IMR-90 (cell line): ENCODE data around the gene CLEC2A. TPM values are rescaled to one million over a fixed set of nuclear protein-coding genes. Genes with fewer than 3 reads are reported as not detected.

Experiments used
- ATAC-seq: fragments of 200-7000 bp; cut with Tn5 transposase; 2 replicates; pipeline ENCODE4 v1.9.1; 2020; ENCODE audit warnings: low read depth, mild to moderate bottlenecking, moderate library complexity
- BruUV-seq: library from RNA; stranded (reverse); fragments of 400-500 nt; replicated peaks from 2 replicates; lab custom pipeline; 2021; lab: Mats Ljungman, UMichigan
- CTCF ChIA-PET: fragments of 300-600 bp; formaldehyde crosslinking; extraction: SDS; loops from one replicate; lab custom pipeline; 2021; ENCODE audit warnings: antibody characterized with exemption; lab: Yijun Ruan, JAX
- POLR2A ChIA-PET: fragments of 300-600 bp; sonication (Branson Sonifier 250); formaldehyde crosslinking; loops from one replicate; lab custom pipeline; 2022; ENCODE audit warnings: antibody characterized with exemption; ENCODE audit not compliant: unreplicated experiment; lab: Charles Lee
- DNase-seq: peaks from one replicate; pipeline ENCODE4 v3.0.0; 2013
- H2AFZ ChIP-seq: replicated peaks from 2 replicates; pipeline ENCODE3; 2013; ENCODE audit warnings: low read length, mild to moderate bottlenecking; ENCODE audit not compliant: poor library complexity
- H2AK5ac ChIP-seq: 2 replicates; pipeline ENCODE4 v1.6.1; 2013; ENCODE audit warnings: low read depth, low read length, inconsistent platforms
- H2AK9ac ChIP-seq: replicated peaks from 2 replicates; pipeline ENCODE3; 2013; ENCODE audit warnings: mild to moderate bottlenecking, low read depth, low read length, moderate library complexity; ENCODE audit not compliant: poor library complexity
- H2BK120ac ChIP-seq: 2 replicates; pipeline ENCODE4 v1.6.1; 2013; ENCODE audit warnings: low read depth, low read length, inconsistent platforms
- H2BK15ac ChIP-seq: 3 replicates; pipeline ENCODE4 v1.6.1; 2013; ENCODE audit warnings: low read depth, low read length, inconsistent platforms
- H2BK20ac ChIP-seq: 2 replicates; pipeline ENCODE4 v1.6.1; 2013; ENCODE audit warnings: low read depth, mild to moderate bottlenecking, inconsistent platforms, low read length, moderate library complexity
- H2BK5ac ChIP-seq: 2 replicates; pipeline ENCODE4 v1.6.1; 2013; ENCODE audit warnings: mild to moderate bottlenecking, low read depth, low read length, inconsistent platforms; ENCODE audit not compliant: poor library complexity, severe bottlenecking
- H3K14ac ChIP-seq: replicated peaks from 2 replicates; pipeline ENCODE4 v1.6.1; 2013; ENCODE audit warnings: low read depth, low read length, inconsistent platforms
- H3K18ac ChIP-seq: 2 replicates; pipeline ENCODE4 v1.6.1; 2013; ENCODE audit warnings: low read depth, low read length, control low read depth
- H3K23ac ChIP-seq: 2 replicates; pipeline ENCODE4 v1.6.1; 2013; ENCODE audit warnings: low read depth, low read length, inconsistent platforms
- H3K27ac ChIP-seq: 2 replicates; pipeline ENCODE4 v1.5.1; 2013; ENCODE audit warnings: mild to moderate bottlenecking, control low read depth, low read length; ENCODE audit not compliant: insufficient read depth
- H3K27me3 ChIP-seq: 2 replicates; pipeline ENCODE4 v1.6.1; 2013; ENCODE audit warnings: low read length; ENCODE audit not compliant: control insufficient read depth, insufficient read depth
- H3K36me3 ChIP-seq: 2 replicates; pipeline ENCODE4 v1.6.1; 2013; ENCODE audit warnings: low read length, mixed read lengths; ENCODE audit not compliant: control insufficient read depth, insufficient read depth
- H3K4ac ChIP-seq: 2 replicates; pipeline ENCODE4 v1.6.1; 2013; ENCODE audit warnings: low read depth, low read length, inconsistent platforms
- H3K4me1 ChIP-seq: 2 replicates; pipeline ENCODE4 v1.6.1; 2013; ENCODE audit warnings: low read length, mixed read lengths; ENCODE audit not compliant: control insufficient read depth, insufficient read depth
- H3K4me2 ChIP-seq: 2 replicates; pipeline ENCODE4 v1.6.1; 2013; ENCODE audit warnings: low read depth, mild to moderate bottlenecking, control low read depth, low read length, moderate library complexity
- H3K4me3 ChIP-seq: 2 replicates; pipeline ENCODE4 v1.5.1; 2013; ENCODE audit warnings: low read depth, mild to moderate bottlenecking, control low read depth, low read length, moderate library complexity; ENCODE audit not compliant: insufficient read depth
- H3K56ac ChIP-seq: 2 replicates; pipeline ENCODE4 v1.6.1; 2013; ENCODE audit warnings: low read length, inconsistent platforms; ENCODE audit not compliant: insufficient read depth; ENCODE audit errors: extremely low read depth
- H3K79me1 ChIP-seq, 2 experiments: 2 replicates each; pipeline ENCODE4 v1.6.1; 2013; ENCODE audit warnings: low read length in 2 of 2, inconsistent platforms in 1 of 2, low read depth in 1 of 2
- H3K9ac ChIP-seq: 2 replicates; pipeline ENCODE4 v1.6.1; 2013; ENCODE audit warnings: low read depth, low read length, control low read depth
- H3K9me1 ChIP-seq: 2 replicates; pipeline ENCODE4 v1.6.1; 2013; ENCODE audit warnings: low read length, inconsistent platforms; ENCODE audit not compliant: insufficient read depth
- H3K9me3 ChIP-seq: 2 replicates; pipeline ENCODE4 v1.6.1; 2013; ENCODE audit warnings: low read length; ENCODE audit not compliant: control insufficient read depth, insufficient read depth
- H4K20me1 ChIP-seq: 2 replicates; pipeline ENCODE4 v1.6.1; 2013; ENCODE audit warnings: low read length, inconsistent platforms; ENCODE audit not compliant: insufficient read depth
- H4K5ac ChIP-seq: 2 replicates; pipeline ENCODE4 v1.6.1; 2013; ENCODE audit warnings: mild to moderate bottlenecking, low read depth, low read length, control low read depth
- H4K8ac ChIP-seq, 2 experiments: 2 replicates each; pipeline ENCODE4 v1.6.1; 2013; ENCODE audit warnings: low read depth in 2 of 2, low read length in 2 of 2, control low read depth in 1 of 2, inconsistent platforms in 1 of 2
- H4K91ac ChIP-seq: 2 replicates; pipeline ENCODE4 v1.6.1; 2013; ENCODE audit warnings: low read depth, low read length, inconsistent platforms; ENCODE audit not compliant: insufficient read depth
- BHLHE40 ChIP-seq: fragments of 150-350 bp; IDR thresholded peaks from 2 replicates; pipeline ENCODE4 v1.6.1; 2016; ENCODE audit warnings: mild to moderate bottlenecking, low read depth, low read length
- CEBPB ChIP-seq: IDR thresholded peaks from 2 replicates; pipeline ENCODE4 v1.6.1; 2012; ENCODE audit warnings: low read depth, low read length, improper control_type of control experiment
- FOS ChIP-seq: fragments of 150-350 bp; IDR thresholded peaks from 2 replicates; pipeline ENCODE4 v1.6.1; 2016; ENCODE audit warnings: low read depth, low read length
- MAFK ChIP-seq: IDR thresholded peaks from 2 replicates; pipeline ENCODE4 v1.6.1; 2012; ENCODE audit warnings: low read depth, low read length, improper control_type of control experiment
- MAZ ChIP-seq: IDR thresholded peaks from 2 replicates; pipeline ENCODE4 v1.6.1; 2012; ENCODE audit warnings: low read depth, mild to moderate bottlenecking, low read length, improper control_type of control experiment, moderate library complexity, borderline replicate concordance
- MXI1 ChIP-seq: IDR thresholded peaks from 2 replicates; pipeline ENCODE4 v1.6.1; 2012; ENCODE audit warnings: low read depth, mild to moderate bottlenecking, low read length, moderate library complexity, borderline replicate concordance
- NFE2L2 ChIP-seq: fragments of 150-350 bp; IDR thresholded peaks from 2 replicates; pipeline ENCODE4 v1.6.1; 2016; ENCODE audit warnings: low read depth, mild to moderate bottlenecking, low read length
- POLR2A ChIP-seq: IDR thresholded peaks from 2 replicates; pipeline ENCODE4 v1.6.1; 2012; ENCODE audit warnings: mild to moderate bottlenecking, low read depth, low read length
- RAD21 ChIP-seq: IDR thresholded peaks from 2 replicates; pipeline ENCODE4 v1.6.1; 2012; ENCODE audit warnings: low read length, improper control_type of control experiment
- RCOR1 ChIP-seq: IDR thresholded peaks from 2 replicates; pipeline ENCODE4 v1.6.1; 2012; ENCODE audit warnings: mild to moderate bottlenecking, low read length, improper control_type of control experiment; ENCODE audit not compliant: insufficient replicate concordance
- RFX5 ChIP-seq: IDR thresholded peaks from 2 replicates; pipeline ENCODE4 v1.8.0; 2012; ENCODE audit warnings: low read depth, mild to moderate bottlenecking, low read length, moderate library complexity
- SMC3 ChIP-seq: fragments of 150-350 bp; IDR thresholded peaks from 2 replicates; pipeline ENCODE4 v1.6.1; 2016; ENCODE audit warnings: low read depth, mild to moderate bottlenecking, antibody characterized with exemption, low read length, moderate library complexity
- WGBS, 2 experiments: methylation state at CpG; one replicate each; pipeline versions ENCODE4 v1.1.5 to v1.1.7; 2013; ENCODE audit warnings: missing lambda C conversion rate in 2 of 2; ENCODE audit not compliant: insufficient read length in 1 of 2; ENCODE audit errors: extremely low coverage in 2 of 2; 5-methylcytosine and 5-hydroxymethylcytosine counted together
- dilution Hi-C: fragments of 300-500 bp; cut with HindIII; formaldehyde crosslinking; loops from one replicate; pipeline ENCODE4 v1.14.3; 2018; ENCODE audit warnings: low sequenced_read_pairs; ENCODE audit not compliant: unreplicated experiment
- in situ Hi-C: fragments of 300-500 bp; cut with MboI; formaldehyde crosslinking; loops from 3 replicates; pipeline ENCODE4 v1.14.3; 2019; ENCODE audit warnings: low sequenced_read_pairs, inconsistent platforms, mixed read lengths
- intact Hi-C: fragments of 100-400 bp; cut with micrococcal nuclease; formaldehyde crosslinking; loops from 2 replicates; pipeline ENCODE4 v1.10.0; 2022
- polyA plus RNA-seq, 3 experiments: library from polyadenylated mRNA; depleted of rRNA; stranded (reverse); fragments of >200 nt; gene quantifications; 2 replicates each; pipeline ENCODE4 v1.2.3, GENCODE V29; 2012; ENCODE audit warnings: low replicate concordance in 1 of 3
- total RNA-seq: library from RNA; depleted of rRNA; stranded (reverse); fragments of >200 nt; gene quantifications from 2 replicates; pipeline ENCODE4 v1.2.3, GENCODE V29; 2012
- TF ChIP-seq, protein P1 (sequence below): fragments of 150-350 bp; IDR thresholded peaks from 2 replicates; pipeline ENCODE4 v1.6.1; 2017; ENCODE audit warnings: mild to moderate bottlenecking, antibody characterized with exemption, low read length, low read depth
- TF ChIP-seq, protein P2 (sequence below): conservative IDR thresholded peaks from 2 replicates; pipeline ENCODE4 v1.5.1; 2012; ENCODE audit warnings: mild to moderate bottlenecking, low read depth, low read length, improper control_type of control experiment
- TF ChIP-seq, protein P3 (sequence below): fragments of 150-350 bp; IDR thresholded peaks from 2 replicates; pipeline ENCODE4 v1.6.1; 2016; ENCODE audit warnings: low read depth, mild to moderate bottlenecking, low read length, moderate library complexity, borderline replicate concordance

Gene CLEC2A
- total and polyA plus RNA-seq, 2 of the 4 experiments (the other 2 are of a cell fraction): not detected

DNA sequence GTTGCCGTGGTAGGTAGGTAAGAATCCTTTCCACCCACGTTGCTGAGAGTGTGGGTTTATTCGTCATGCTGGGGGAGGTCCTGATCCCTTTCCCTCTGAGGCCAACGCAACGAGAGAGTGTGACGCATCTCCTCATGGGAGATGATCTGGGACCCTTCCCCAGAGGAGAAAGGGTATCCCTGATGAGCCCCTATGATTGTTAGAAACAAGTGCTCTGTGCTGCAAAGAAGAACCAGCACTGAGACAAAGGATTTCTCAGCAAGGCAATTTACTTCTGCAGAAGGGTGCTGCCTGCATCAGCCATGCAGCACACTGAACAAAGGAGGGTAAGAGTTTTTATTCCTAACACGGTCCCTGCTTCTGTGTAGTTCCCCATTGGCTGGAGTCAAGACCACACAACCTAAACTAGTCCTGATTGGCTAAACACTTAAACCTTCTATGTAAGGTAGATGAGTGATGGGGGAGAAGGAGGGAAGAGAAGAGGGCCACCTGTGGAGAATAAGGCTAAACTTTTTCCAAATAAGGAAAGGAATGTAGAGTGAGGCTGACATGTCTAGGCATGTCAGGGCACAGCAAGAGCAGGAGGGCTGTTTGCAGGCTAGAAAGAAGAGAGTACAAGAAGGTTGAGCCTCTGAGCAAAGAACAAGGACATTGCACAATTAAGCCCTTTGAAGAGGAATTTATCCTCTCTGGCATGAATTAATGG is 21.3 kb downstream of the CLEC2A start:
- Histone ChIP-seq H3K9ac (no peak overlapping the region), H3K9me3 (peaks cover 13% of the 10 kb centered on the region), H3K18ac (no peak overlapping the region; the same call in 1 of the 2 replicates), H2BK120ac (no peak overlapping the region), H4K8ac (no peak overlapping the region), H4K5ac (no peak overlapping the region), H3K4me1 (no peaks in the 10 kb centered on the region), H3K79me1 (no peaks in the 10 kb centered on the region), H3K4ac (no peak overlapping the region), H3K23ac (no peak overlapping the region), H2BK5ac (no peak overlapping the region), H3K14ac (no peak overlapping the region), H3K27ac (peak overlapping the region; percentile 49; the same call in 1 of the 2 replicates), H3K9me1 (no peaks in the 10 kb centered on the region), H3K36me3 (no peaks in the 10 kb centered on the region), H4K20me1 (no peaks in the 10 kb centered on the region), H3K56ac (no peak overlapping the region), H2BK15ac (no peak overlapping the region), H4K91ac (no peak overlapping the region), H2AK5ac (no peak overlapping the region), H2BK20ac (no peak overlapping the region), H3K4me2 (no peak overlapping the region), H3K27me3 (no peaks in the 10 kb centered on the region), H2AK9ac (no peak overlapping the region), H2AFZ (no peak overlapping the region), H3K4me3 (no peak overlapping the region)
- in situ Hi-C loops: no loop called here
- ATAC-seq: no peak
- TF ChIP-seq, protein P1, sequence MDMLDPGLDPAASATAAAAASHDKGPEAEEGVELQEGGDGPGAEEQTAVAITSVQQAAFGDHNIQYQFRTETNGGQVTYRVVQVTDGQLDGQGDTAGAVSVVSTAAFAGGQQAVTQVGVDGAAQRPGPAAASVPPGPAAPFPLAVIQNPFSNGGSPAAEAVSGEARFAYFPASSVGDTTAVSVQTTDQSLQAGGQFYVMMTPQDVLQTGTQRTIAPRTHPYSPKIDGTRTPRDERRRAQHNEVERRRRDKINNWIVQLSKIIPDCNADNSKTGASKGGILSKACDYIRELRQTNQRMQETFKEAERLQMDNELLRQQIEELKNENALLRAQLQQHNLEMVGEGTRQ: no peak
- TF ChIP-seq BHLHE40: no peak
- no peak for TF ChIP-seq SMC3
- no peak for TF ChIP-seq FOS
- no peak for TF ChIP-seq MXI1
- no peak for TF ChIP-seq NFE2L2
- no peak for TF ChIP-seq RAD21
- TF ChIP-seq RFX5: no peak
- no peak for TF ChIP-seq MAZ
- TF ChIP-seq MAFK: no peak
- TF ChIP-seq, protein P2, sequence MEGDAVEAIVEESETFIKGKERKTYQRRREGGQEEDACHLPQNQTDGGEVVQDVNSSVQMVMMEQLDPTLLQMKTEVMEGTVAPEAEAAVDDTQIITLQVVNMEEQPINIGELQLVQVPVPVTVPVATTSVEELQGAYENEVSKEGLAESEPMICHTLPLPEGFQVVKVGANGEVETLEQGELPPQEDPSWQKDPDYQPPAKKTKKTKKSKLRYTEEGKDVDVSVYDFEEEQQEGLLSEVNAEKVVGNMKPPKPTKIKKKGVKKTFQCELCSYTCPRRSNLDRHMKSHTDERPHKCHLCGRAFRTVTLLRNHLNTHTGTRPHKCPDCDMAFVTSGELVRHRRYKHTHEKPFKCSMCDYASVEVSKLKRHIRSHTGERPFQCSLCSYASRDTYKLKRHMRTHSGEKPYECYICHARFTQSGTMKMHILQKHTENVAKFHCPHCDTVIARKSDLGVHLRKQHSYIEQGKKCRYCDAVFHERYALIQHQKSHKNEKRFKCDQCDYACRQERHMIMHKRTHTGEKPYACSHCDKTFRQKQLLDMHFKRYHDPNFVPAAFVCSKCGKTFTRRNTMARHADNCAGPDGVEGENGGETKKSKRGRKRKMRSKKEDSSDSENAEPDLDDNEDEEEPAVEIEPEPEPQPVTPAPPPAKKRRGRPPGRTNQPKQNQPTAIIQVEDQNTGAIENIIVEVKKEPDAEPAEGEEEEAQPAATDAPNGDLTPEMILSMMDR: no peak
- TF ChIP-seq POLR2A: no peak
- TF ChIP-seq CEBPB: no peak
- TF ChIP-seq, protein P3, sequence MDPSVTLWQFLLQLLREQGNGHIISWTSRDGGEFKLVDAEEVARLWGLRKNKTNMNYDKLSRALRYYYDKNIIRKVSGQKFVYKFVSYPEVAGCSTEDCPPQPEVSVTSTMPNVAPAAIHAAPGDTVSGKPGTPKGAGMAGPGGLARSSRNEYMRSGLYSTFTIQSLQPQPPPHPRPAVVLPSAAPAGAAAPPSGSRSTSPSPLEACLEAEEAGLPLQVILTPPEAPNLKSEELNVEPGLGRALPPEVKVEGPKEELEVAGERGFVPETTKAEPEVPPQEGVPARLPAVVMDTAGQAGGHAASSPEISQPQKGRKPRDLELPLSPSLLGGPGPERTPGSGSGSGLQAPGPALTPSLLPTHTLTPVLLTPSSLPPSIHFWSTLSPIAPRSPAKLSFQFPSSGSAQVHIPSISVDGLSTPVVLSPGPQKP: no peak
- no peak for TF ChIP-seq RCOR1
- dilution Hi-C loops: no loop called here
- intact Hi-C loops: no loop called here
- CTCF ChIA-PET: no interaction called here
- DNase-seq: no peak
- POLR2A ChIA-PET: no interaction called here
- BruUV-seq: no TSS peak
- no CpG with 5 or more reads among the region's 7 CpGs for WGBS, 2 experiments
